Liver (tissue), 9 donors: ENCODE data around the gene CLDN14. TPM values are rescaled to one million over a fixed set of nuclear protein-coding genes. Genes with fewer than 3 reads are reported as not detected.

Experiments
- DNase-seq: peaks from one replicate; pipeline ENCODE4 v3.0.0-alpha.2; 2017; ENCODE audit warnings: low spot score
- H3K27ac ChIP-seq, 2 donors: one replicate each; pipeline ENCODE4 v1.7.0; 2013; ENCODE audit warnings: inconsistent platforms in 2 of 2, low read length in 2 of 2, control low read depth in 1 of 2, low read depth in 1 of 2, mild to moderate bottlenecking in 1 of 2
- H3K27me3 ChIP-seq, 4 donors: one replicate each; pipeline versions ENCODE4 v1.6.1 to v1.7.0; 2013; ENCODE audit warnings: low read length in 3 of 4, inconsistent platforms in 1 of 4, mild to moderate bottlenecking in 1 of 4, moderate library complexity in 1 of 4; ENCODE audit not compliant: control insufficient read depth in 4 of 4, insufficient read depth in 4 of 4
- H3K36me3 ChIP-seq, 4 donors: one replicate each; pipeline versions ENCODE4 v1.6.1 to v1.7.0; 2013; ENCODE audit warnings: low read length in 3 of 4, mild to moderate bottlenecking in 3 of 4, low read depth in 1 of 4, moderate library complexity in 1 of 4; ENCODE audit not compliant: control insufficient read depth in 4 of 4, insufficient read depth in 3 of 4
- H3K4me1 ChIP-seq, 4 donors: one replicate each; pipeline versions ENCODE4 v1.6.1 to v1.7.0; 2013; ENCODE audit warnings: low read length in 3 of 4, mild to moderate bottlenecking in 3 of 4, moderate library complexity in 1 of 4; ENCODE audit not compliant: control insufficient read depth in 4 of 4, insufficient read depth in 4 of 4
- H3K4me3 ChIP-seq, 3 donors: one replicate each; pipeline versions ENCODE4 v1.6.1 to v1.7.0; 2013; ENCODE audit warnings: low read length in 3 of 3, control low read depth in 1 of 3, low read depth in 1 of 3, mild to moderate bottlenecking in 1 of 3
- H3K9ac ChIP-seq, 2 donors: one replicate each; pipeline ENCODE4 v1.7.0; 2013; ENCODE audit warnings: low read length in 2 of 2, mild to moderate bottlenecking in 2 of 2, moderate library complexity in 2 of 2, control low read depth in 1 of 2, low read depth in 1 of 2
- H3K9me3 ChIP-seq, 4 donors: one replicate each; pipeline versions ENCODE4 v1.6.1 to v1.7.0; 2013; ENCODE audit warnings: low read length in 3 of 4; ENCODE audit not compliant: control insufficient read depth in 4 of 4
- ATF3 ChIP-seq: IDR thresholded peaks from 2 replicates; pipeline ENCODE4 v1.6.1; 2016; ENCODE audit warnings: antibody characterized with exemption
- CTCF ChIP-seq: fragments of 150-350 bp; IDR thresholded peaks from 2 replicates; pipeline ENCODE4 v1.5.1; 2017; ENCODE audit warnings: improper control_type of control experiment, low read depth, low read length; ENCODE audit not compliant: missing input control
- EGR1 ChIP-seq, 2 donors: IDR thresholded peaks; 2 replicates each; pipeline ENCODE4 v1.6.1; 2016 to 2018; ENCODE audit warnings: antibody characterized with exemption in 2 of 2, low read depth in 2 of 2
- FOXA1 ChIP-seq: IDR thresholded peaks from 2 replicates; pipeline ENCODE4 v1.6.1; 2016; ENCODE audit warnings: antibody characterized with exemption
- FOXA2 ChIP-seq: IDR thresholded peaks from 2 replicates; pipeline ENCODE4 v1.6.1; 2016; ENCODE audit warnings: antibody characterized with exemption
- GABPA ChIP-seq, 2 donors: IDR thresholded peaks in 1 of 2; conservative IDR thresholded peaks in 1 of 2; 2 replicates each; pipeline ENCODE4 v1.6.1; 2016; ENCODE audit warnings: antibody characterized with exemption in 2 of 2, mild to moderate bottlenecking in 1 of 2, moderate library complexity in 1 of 2
- HNF4A ChIP-seq, 2 donors: conservative IDR thresholded peaks; 2 replicates each; pipeline ENCODE4 v1.6.1; 2016; ENCODE audit warnings: antibody characterized with exemption in 2 of 2, mild to moderate bottlenecking in 2 of 2
- HNF4G ChIP-seq: IDR thresholded peaks from 2 replicates; pipeline ENCODE4 v1.6.1; 2016; ENCODE audit warnings: antibody characterized with exemption
- JUND ChIP-seq, 2 donors: IDR thresholded peaks; 2 replicates each; pipeline ENCODE4 v1.6.1; 2016; ENCODE audit warnings: antibody characterized with exemption in 2 of 2
- MAX ChIP-seq: IDR thresholded peaks from 2 replicates; pipeline ENCODE4 v1.6.1; 2016; ENCODE audit warnings: antibody characterized with exemption
- NR2F2 ChIP-seq: IDR thresholded peaks from 2 replicates; pipeline ENCODE4 v1.6.1; 2016; ENCODE audit warnings: antibody characterized with exemption
- RAD21 ChIP-seq, 2 donors: IDR thresholded peaks; 2 replicates each; pipeline ENCODE4 v1.6.1; 2016; ENCODE audit warnings: antibody characterized with exemption in 2 of 2, mild to moderate bottlenecking in 2 of 2
- REST ChIP-seq: IDR thresholded peaks from 2 replicates; pipeline ENCODE4 v1.6.1; 2016; ENCODE audit warnings: antibody characterized with exemption, mild to moderate bottlenecking
- RXRA ChIP-seq, 2 donors: IDR thresholded peaks; 2 replicates each; pipeline ENCODE4 v1.6.1; 2017 to 2018; ENCODE audit warnings: antibody characterized with exemption in 2 of 2, mild to moderate bottlenecking in 1 of 2
- SP1 ChIP-seq: IDR thresholded peaks from 2 replicates; pipeline ENCODE4 v1.6.1; 2018; ENCODE audit warnings: antibody characterized with exemption, mild to moderate bottlenecking
- TAF1 ChIP-seq: conservative IDR thresholded peaks from 2 replicates; pipeline ENCODE4 v1.6.1; 2016; ENCODE audit warnings: antibody characterized with exemption, mild to moderate bottlenecking
- YY1 ChIP-seq: IDR thresholded peaks from 2 replicates; pipeline ENCODE4 v1.6.1; 2016; ENCODE audit warnings: antibody characterized with exemption, mild to moderate bottlenecking
- ZBTB33 ChIP-seq: IDR thresholded peaks from 2 replicates; pipeline ENCODE4 v1.6.1; 2016; ENCODE audit warnings: antibody characterized with exemption
- WGBS: extraction: QIAGEN DNeasy Blood & Tissue Kit; methylation state at CpG from one replicate; pipeline ENCODE4 v1.1.7; 2013; 5-methylcytosine and 5-hydroxymethylcytosine counted together
- polyA plus RNA-seq, 2 donors: library from polyadenylated mRNA; stranded (reverse) in 1 of 2; unstranded in 1 of 2; fragments of 200-250 nt in 1 of 2; fragments of >200 nt in 1 of 2; fragmentation: Nextera tagmentation in 1 of 2; extraction: Ambion mirVana in 1 of 2; gene quantifications; one replicate each; pipeline versions ENCODE4 v1.2.1 to v1.2.3, GENCODE V29; 2013 to 2015
- total RNA-seq, 2 donors: library from RNA; depleted of rRNA; stranded (reverse); fragments of >200 nt; gene quantifications; one replicate each; pipeline ENCODE4 v1.2.3, GENCODE V29; 2014
- donor health status: healthy.
- donor health status: healthy.
- donor health status: healthy.
- donor health status: healthy.
- donor health status: healthy.

Gene CLDN14
- total and polyA plus RNA-seq, 4 donors = 6.3 to 19.4 (median 13.4) TPM

- H3K4me1 ChIP-seq = peaks cover 3 to 46% (median 27%) of the 10 kb centered on the region in 4 donors
- no peak for DNase-seq
- H3K4me3 ChIP-seq = no peak overlapping the region
- H3K9me3 ChIP-seq = no peaks in the 10 kb centered on the region
- no peaks in the 10 kb centered on the region for H3K36me3 ChIP-seq
- 83% methylated on average over 9 of the region's 9 CpGs for WGBS
- TF ChIP-seq GABPA (IDR thresholded peaks at IDR 0.05 in 1 of 2, conservative IDR thresholded peaks at IDR 0.05 in 1 of 2) = no peak
- no peak for TF ChIP-seq TAF1
- no peak for TF ChIP-seq HNF4G
- TF ChIP-seq FOXA2 = no peak
- TF ChIP-seq SP1 = no peak
- no peak for TF ChIP-seq ZBTB33
- TF ChIP-seq JUND (IDR thresholded peaks at IDR 0.05) = no peak
- TF ChIP-seq MAX = no peak
- no peak for TF ChIP-seq CTCF
- no peak for TF ChIP-seq NR2F2
- no peak for TF ChIP-seq RXRA (IDR thresholded peaks at IDR 0.05)
- TF ChIP-seq YY1 = no peak
- no peak for TF ChIP-seq RAD21 (IDR thresholded peaks at IDR 0.05)
- no peak for TF ChIP-seq FOXA1
- TF ChIP-seq EGR1 (IDR thresholded peaks at IDR 0.05; ENCODE audit: low read depth in 2 of 2) = no peak
- TF ChIP-seq REST = no peak
- no peak for TF ChIP-seq HNF4A (conservative IDR thresholded peaks at IDR 0.05)
- H3K27me3 ChIP-seq = no peaks in the 10 kb centered on the region
- no peak overlapping the region for H3K27ac ChIP-seq
- H3K9ac ChIP-seq = no peak overlapping the region
These were observed 6.3 kb upstream of the CLDN14 start for GRCh38 chr21:36486246-36486645.

- H3K27me3 ChIP-seq = no peaks in the 10 kb centered on the region
- H3K9ac ChIP-seq = no peak overlapping the region
- H3K4me1 ChIP-seq = peaks cover 4 to 53% (median 34%) of the 10 kb centered on the region in 4 donors
- WGBS = 85% methylated on average over 7 of the region's 7 CpGs
- H3K9me3 ChIP-seq = no peaks in the 10 kb centered on the region
- H3K4me3 ChIP-seq = no peak overlapping the region
- no peak for DNase-seq
- no peak overlapping the region for H3K27ac ChIP-seq
- H3K36me3 ChIP-seq = no peaks in the 10 kb centered on the region
- TF ChIP-seq ZBTB33 = no peak
- no peak for TF ChIP-seq RXRA (IDR thresholded peaks at IDR 0.05)
- no peak for TF ChIP-seq NR2F2
- TF ChIP-seq SP1 = no peak
- no peak for TF ChIP-seq MAX
- TF ChIP-seq TAF1 = no peak
- TF ChIP-seq ATF3 = no peak
- no peak for TF ChIP-seq GABPA (IDR thresholded peaks at IDR 0.05 in 1 of 2, conservative IDR thresholded peaks at IDR 0.05 in 1 of 2)
- no peak for TF ChIP-seq REST
These were observed 5.6 kb upstream of the CLDN14 start for GRCh38 chr21:36485476-36485875.
